ENCODE measurements around the gene TMEM54.

DNA sequence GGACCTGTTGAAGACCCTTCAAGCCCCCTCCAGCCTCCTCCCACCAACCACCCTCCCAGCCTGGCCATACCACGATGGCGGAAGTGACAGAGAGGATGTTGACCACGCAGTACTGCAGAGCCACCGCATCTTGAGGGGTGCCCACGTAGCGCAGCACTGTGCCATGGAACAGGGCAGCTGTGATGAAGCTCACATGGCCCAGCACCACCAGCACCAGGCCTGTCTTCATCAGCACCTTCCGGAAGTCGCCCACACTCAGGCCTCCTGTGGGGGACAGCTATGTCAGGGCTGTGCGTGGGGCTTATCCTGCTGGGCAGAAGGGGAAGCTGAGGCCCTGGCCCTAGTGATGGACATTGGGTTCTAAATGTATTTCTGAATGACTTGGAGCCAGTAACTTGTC is 3.1 kb downstream of the TMEM54 start:
- TF ChIP-seq, protein P1, sequence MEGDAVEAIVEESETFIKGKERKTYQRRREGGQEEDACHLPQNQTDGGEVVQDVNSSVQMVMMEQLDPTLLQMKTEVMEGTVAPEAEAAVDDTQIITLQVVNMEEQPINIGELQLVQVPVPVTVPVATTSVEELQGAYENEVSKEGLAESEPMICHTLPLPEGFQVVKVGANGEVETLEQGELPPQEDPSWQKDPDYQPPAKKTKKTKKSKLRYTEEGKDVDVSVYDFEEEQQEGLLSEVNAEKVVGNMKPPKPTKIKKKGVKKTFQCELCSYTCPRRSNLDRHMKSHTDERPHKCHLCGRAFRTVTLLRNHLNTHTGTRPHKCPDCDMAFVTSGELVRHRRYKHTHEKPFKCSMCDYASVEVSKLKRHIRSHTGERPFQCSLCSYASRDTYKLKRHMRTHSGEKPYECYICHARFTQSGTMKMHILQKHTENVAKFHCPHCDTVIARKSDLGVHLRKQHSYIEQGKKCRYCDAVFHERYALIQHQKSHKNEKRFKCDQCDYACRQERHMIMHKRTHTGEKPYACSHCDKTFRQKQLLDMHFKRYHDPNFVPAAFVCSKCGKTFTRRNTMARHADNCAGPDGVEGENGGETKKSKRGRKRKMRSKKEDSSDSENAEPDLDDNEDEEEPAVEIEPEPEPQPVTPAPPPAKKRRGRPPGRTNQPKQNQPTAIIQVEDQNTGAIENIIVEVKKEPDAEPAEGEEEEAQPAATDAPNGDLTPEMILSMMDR (IDR thresholded peaks at IDR 0.05) = no peak
- TF ChIP-seq POLR2A (IDR thresholded peaks at IDR 0.05) = no peak
